ENCODE data around the gene PCDHGA3.
"Not testable (repeated sequence)": the region's sequence is repeated elsewhere in the genome, so short reads cannot be mapped to it uniquely, and the experiment has no call there.

The PCDHGA3 gene

GRCh38 chr5:141343242-141343952, at the start of gene PCDHGA3:
TSS of gene PCDHGA3 (plus strand) at chr5:141343829. CDS start at chr5:141344034, 205 bp downstream.
- no peak for DNase-seq (ENCODE audit: low read depth)

- no peak for DNase-seq (ENCODE audit: low read depth)
Observed at GRCh38 chr5:141298376-141298775, 45.3 kb upstream of the PCDHGA3 start.

- no peak for DNase-seq (ENCODE audit: low read depth)
Observed at GRCh38 chr5:141303756-141304155, 39.9 kb upstream of the PCDHGA3 start, which contains the start of gene SLC25A2. TSS of gene SLC25A2 (minus strand) at chr5:141304049. CDS start at chr5:141303865, 184 bp downstream.

GRCh38 chr5:141306630-141307029, 37.0 kb upstream of the PCDHGA3 start:
- DNase-seq (ENCODE audit: low read depth), result no peak

- DNase-seq (ENCODE audit: low read depth), result no peak
Observed at GRCh38 chr5:141313711-141314110, 29.9 kb upstream of the PCDHGA3 start.

- DNase-seq (ENCODE audit: low read depth), result not testable (repeated sequence)
Observed at GRCh38 chr5:141316963-141317362, 26.7 kb upstream of the PCDHGA3 start.

- no peak for DNase-seq (ENCODE audit: low read depth)
Observed at GRCh38 chr5:141319202-141319601, 24.4 kb upstream of the PCDHGA3 start.

GRCh38 chr5:141319699-141320098, 23.9 kb upstream of the PCDHGA3 start:
- no peak for DNase-seq (ENCODE audit: low read depth)

- no peak for DNase-seq (ENCODE audit: low read depth)
Observed at GRCh38 chr5:141320225-141321169, 23.1 kb upstream of the PCDHGA3 start, which contains the start of gene TAF7. TSS of gene TAF7 (minus strand) at chr5:141320784. CDS start at chr5:141320044, 740 bp downstream.

GRCh38 chr5:141322261-141322660, 21.4 kb upstream of the PCDHGA3 start:
- DNase-seq (ENCODE audit: low read depth), result no peak

- no peak for DNase-seq (ENCODE audit: low read depth)
Observed at GRCh38 chr5:141326088-141326854, 17.4 kb upstream of the PCDHGA3 start.

GRCh38 chr5:141328231-141328630, 15.4 kb upstream of the PCDHGA3 start:
- DNase-seq (ENCODE audit: low read depth), result no peak

GRCh38 chr5:141330299-141331080, 13.1 kb upstream of the PCDHGA3 start, which contains the start of gene PCDHGA1:
TSS of gene PCDHGA1 (plus strand) at chr5:141330514.
- DNase-seq (ENCODE audit: low read depth), result no peak

GRCh38 chr5:141332571-141332970, 11.1 kb upstream of the PCDHGA3 start:
- DNase-seq (ENCODE audit: low read depth), result not testable (repeated sequence)

GRCh38 chr5:141338538-141339306, 4.9 kb upstream of the PCDHGA3 start, which contains the start of gene PCDHGA2:
TSS of gene PCDHGA2 (plus strand) at chr5:141338760.
- no peak for DNase-seq (ENCODE audit: low read depth)

- not testable (repeated sequence) for DNase-seq (ENCODE audit: low read depth)
Observed at GRCh38 chr5:141340781-141341354, 2.8 kb upstream of the PCDHGA3 start.

GRCh38 chr5:141342773-141343172, 856 bp upstream of the PCDHGA3 start:
- DNase-seq (ENCODE audit: low read depth), result no peak

GRCh38 chr5:141343953-141344463, 379 bp downstream of the PCDHGA3 start:
- no peak for DNase-seq (ENCODE audit: low read depth)

GRCh38 chr5:141345327-141345726, 1.7 kb downstream of the PCDHGA3 start:
- DNase-seq (ENCODE audit: low read depth), result no peak

GRCh38 chr5:141346017-141346416, 2.4 kb downstream of the PCDHGA3 start:
- DNase-seq (ENCODE audit: low read depth), result not testable (repeated sequence)

Data from HS-27A (cell line).